ENCODE measurements around the gene P3H3. TPM values are rescaled to one million over a fixed set of nuclear protein-coding genes. Genes with fewer than 3 reads are reported as not detected.
"Not testable (repeated sequence)": the region's sequence is repeated elsewhere in the genome, so short reads cannot be mapped to it uniquely, and the experiment has no call there.

Gene P3H3
- total RNA-seq, 1 donor from 2014 or later: 1.7 TPM

DNA sequence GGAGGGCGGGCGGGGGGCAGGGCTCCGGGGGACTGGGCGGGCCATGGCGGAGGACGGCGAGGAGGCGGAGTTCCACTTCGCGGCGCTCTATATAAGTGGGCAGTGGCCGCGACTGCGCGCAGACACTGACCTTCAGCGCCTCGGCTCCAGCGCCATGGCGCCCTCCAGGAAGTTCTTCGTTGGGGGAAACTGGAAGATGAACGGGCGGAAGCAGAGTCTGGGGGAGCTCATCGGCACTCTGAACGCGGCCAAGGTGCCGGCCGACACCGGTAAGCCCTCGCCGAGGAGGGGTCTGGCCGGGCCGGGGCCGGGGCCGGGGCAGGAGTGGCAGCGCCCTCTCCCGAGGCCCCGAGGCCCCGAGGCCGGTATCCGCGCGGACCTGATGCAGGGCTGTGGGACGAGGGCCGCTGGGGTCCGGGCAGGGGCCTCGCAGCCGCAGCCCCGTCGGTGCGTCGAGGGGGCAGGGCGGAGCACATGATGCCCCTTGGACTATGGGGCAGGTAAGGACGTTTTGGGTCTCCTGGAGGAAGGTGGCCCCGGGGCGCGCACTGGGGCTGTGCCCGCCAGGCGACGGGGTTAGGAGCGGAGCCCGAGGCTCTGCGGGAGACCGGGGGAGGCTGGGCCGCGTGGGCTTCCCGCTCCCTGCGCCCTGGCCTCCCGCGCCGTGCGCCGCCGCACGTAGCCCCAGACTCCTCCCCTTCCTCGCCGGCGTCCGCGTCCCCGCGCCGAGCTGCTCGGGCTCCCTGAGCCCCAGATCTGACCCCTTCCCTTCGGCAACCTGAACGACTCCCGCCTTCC lies 39.4 kb downstream of the P3H3 start, which contains the start of gene TPI1:
Gene TPI1, plus strand, starts transcription at position 119 of the 798 bp plus-strand sequence. Its CDS starts 36 bp downstream, at position 155.
- ATAC-seq: peak; percentile 80

DNA sequence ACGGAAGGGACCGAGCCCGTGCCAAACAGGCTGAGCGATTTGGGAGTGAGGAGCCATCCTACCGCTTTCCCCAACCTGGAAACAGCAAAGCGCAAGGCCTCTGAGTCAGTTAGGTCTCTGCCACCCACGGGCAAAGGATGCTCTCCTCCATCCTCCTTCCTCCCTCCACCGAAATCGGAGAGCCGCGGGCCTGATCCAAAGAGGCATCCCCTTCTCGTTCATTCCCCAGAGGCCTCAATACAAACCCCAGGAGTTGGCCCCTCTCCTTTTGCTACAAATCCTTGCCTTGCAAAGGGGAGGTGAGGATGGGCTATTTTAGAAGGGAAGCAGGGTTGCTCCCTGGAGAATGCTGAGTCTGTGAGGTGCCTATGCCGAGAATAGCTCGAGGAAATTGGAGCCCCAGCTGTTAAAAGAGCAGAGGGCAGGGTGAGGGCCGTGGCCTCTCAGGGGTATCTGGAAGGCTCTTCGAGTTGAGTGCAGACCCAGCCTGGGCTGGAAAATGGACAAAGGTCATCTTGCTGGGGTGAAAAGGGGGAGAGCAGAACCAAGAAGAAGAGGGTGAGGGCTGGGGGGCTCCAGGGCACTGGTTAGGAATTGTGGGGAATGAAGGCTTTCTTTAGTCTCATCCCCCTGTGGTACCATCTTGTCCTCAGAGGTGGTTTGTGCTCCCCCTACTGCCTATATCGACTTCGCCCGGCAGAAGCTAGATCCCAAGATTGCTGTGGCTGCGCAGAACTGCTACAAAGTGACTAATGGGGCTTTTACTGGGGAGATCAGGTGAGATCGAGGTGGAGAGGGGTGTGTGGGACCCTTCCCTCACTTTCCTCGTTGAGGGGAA lies 40.2 kb downstream of the P3H3 start:
- peak; percentile 1 for ATAC-seq

DNA sequence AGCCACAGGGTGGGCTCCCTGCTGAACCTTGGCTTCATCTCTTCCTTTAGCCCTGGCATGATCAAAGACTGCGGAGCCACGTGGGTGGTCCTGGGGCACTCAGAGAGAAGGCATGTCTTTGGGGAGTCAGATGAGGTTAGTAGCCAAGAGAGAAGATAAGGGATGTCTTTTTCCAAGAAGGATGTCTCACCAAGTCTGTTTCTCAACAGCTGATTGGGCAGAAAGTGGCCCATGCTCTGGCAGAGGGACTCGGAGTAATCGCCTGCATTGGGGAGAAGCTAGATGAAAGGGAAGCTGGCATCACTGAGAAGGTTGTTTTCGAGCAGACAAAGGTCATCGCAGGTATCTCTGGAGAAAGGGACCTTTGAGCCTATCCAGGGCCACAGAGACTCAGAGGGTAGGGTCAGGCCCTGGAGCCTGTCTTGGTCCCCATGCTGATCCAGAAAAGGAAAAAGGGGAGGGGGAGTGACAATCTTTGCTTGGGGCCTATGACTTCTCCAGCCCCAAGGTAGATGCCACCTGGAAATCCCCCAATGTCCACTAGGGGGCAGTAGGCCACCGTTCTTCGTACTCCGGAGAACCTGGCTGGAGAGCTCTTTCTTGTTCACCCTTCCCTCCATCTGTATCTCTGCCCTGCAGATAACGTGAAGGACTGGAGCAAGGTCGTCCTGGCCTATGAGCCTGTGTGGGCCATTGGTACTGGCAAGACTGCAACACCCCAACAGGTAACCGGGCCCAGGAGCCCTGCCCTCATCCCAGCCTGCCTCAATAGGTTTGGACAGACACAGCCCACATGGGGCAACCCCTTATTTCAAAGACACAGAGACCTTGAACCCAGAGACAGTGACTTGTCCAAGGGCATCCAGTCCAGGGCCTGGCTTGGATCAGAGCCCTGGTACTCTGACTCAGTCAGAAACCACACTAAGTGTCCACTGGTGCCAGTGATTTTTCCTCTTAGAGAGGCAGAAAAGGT lies 41.1 kb downstream of the P3H3 start:
- no peak for ATAC-seq

DNA sequence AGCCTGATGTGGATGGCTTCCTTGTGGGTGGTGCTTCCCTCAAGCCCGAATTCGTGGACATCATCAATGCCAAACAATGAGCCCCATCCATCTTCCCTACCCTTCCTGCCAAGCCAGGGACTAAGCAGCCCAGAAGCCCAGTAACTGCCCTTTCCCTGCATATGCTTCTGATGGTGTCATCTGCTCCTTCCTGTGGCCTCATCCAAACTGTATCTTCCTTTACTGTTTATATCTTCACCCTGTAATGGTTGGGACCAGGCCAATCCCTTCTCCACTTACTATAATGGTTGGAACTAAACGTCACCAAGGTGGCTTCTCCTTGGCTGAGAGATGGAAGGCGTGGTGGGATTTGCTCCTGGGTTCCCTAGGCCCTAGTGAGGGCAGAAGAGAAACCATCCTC lies 42.1 kb downstream of the P3H3 start:
- not testable (repeated sequence) for ATAC-seq

DNA sequence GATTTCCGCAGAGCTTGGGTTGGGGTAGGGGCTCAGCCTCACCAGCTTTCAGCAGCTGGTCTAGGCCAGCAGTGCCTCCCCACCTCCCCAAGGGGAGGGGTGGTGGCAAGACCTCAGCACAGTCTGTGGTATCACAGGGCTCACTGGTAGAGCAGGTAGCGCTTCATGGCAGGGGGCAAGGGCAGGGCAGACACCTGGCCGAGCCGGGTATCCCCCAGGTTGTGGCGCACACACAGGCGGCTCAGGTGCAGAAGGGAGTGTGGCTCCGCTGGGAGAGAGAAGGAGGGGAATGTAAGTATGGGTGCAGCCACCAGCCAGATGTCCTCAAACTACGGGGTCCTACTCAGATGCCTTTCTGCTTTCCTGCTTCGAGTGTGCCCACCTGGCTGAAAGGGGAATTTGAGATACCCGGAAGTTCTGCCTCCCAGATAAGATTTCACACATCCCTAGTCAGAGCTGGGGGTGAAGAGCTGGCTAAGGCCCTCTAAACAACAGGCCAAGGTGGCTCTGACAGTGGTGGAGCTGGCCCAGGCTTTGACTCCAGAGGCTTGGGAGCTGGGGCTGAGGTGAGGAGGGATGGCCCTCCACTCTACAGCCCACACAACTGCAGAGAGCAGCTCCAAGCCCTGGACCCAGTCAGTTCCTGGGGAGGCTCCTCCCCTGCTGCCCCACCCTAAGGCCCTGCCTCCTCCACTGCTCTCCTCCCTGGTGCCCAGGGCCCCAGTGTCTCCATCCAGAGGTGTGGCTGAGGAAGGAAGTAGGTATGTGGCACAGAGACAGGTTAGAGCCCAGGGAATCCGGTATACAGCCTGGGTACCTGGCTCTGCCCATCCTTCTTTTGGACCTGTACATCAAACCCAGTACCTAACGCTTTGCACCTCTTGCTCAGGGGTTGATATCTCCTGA lies 43.1 kb downstream of the P3H3 start:
- ATAC-seq: peak; percentile 53

DNA sequence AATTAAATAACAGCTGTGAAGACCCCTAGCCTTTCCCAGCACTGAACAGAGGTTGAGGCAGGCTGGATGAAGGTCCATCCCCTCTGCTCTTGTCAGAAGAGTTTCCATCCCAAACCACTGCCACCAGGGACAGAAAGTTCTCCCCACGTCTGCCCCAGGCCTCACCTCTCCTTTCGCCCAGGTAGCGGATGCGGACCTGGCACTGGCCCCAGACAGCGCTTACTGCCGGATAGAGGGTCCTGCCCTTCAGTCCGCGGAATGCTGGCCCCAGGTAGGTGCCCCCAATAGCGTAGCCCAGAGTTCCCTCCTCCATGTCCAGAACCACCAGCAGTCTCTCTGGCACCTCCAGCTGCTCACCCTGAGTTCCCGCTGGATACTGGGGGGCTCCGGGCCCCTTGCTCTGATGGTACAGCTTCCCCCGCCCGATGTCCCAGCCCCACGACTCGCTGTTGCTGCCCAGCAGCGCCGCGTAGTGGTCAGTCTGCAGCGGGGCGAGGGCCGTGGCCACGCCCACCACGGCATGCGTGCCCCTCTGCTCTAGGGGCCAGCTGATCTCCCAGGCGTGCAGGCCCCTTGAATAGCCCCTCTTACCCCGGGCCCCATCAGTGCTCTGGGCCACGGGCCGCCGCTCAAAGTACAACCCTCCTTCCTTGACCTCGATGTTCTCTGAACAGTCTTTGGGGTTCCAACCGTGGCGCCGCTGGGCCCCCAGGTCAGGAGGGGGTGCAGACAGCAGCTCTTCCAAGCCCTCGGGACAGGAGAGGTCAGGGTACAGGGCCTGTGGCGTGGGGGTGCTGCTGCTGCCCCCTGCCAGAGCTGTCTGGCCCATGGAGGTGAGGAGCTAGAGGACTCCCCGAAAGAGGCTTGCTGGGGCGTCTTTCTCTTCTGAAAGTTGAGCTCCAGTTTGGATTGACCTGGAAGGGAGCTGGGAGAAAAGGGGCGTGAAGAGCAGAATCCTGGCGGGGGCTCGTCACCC lies 44.2 kb downstream of the P3H3 start:
- ATAC-seq: peak; percentile 60

DNA sequence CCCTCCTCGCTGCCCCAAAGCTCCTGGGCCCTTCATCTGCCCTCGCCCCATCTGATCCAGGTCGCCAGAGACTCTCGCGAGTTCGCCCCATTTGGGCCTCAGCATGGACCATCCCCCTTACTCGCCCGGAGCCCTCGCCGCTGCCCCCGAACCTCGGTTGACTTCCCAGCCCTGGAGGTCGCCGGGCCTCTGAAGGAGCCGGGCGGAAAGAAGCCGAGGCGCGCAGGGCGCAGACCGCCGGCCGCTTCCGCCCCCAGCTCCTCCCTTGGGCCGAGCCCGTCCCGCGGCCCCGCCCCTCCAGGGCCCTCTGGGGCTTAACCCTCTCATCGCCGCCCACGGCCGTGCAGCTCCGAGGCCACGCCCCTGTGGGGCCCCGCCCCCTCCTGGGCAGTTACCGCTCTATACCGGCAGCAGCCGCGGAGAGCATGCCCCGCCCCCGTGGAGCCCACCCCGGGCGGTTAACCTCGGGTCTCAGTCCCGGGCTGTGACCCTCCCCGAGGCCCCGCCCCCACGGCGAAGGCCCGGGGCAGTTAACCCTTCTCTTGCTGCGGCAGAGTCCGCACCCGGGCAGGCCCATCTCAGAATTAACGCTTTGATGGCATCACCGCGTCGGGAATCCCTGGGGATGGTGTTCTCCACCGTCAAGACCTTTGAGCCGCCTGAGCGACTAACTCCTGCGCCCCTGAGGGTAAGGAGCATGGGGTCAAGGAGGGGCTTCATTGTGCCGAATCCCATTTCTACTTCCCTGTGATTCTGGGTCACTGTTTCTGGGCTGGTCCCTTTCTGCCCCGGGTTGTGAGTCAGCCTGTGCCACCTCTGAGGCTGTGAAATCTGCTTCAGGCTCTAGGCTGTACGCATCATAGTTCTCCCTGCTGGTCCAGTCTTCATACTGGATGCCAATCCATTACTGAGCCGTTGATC lies 45.1 kb downstream of the P3H3 start, which contains the start of gene SPSB2:
Gene SPSB2, minus strand, starts transcription at position 210 of the 921 bp plus-strand sequence. CDS start 402 bp downstream, outside the sequence.
- peak; percentile 90 for ATAC-seq

DNA sequence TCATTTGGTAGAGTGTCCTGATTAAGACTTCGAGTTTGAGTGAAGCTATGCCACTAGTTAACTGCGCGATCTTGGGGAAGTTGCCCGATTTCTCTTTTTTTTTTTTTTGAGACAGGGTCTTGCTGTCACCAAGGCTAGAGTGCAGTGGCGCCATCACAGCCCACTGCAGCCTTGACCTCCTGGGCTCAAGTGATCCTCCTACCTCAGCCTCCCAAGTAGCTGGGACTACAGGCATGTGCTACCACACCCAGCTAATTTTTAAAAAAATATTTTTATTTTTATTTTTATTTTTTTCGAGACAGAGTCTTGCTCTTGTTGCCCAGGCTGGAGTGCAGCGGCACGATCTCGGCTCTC lies 45.8 kb downstream of the P3H3 start:
- ATAC-seq: not testable (repeated sequence)

DNA sequence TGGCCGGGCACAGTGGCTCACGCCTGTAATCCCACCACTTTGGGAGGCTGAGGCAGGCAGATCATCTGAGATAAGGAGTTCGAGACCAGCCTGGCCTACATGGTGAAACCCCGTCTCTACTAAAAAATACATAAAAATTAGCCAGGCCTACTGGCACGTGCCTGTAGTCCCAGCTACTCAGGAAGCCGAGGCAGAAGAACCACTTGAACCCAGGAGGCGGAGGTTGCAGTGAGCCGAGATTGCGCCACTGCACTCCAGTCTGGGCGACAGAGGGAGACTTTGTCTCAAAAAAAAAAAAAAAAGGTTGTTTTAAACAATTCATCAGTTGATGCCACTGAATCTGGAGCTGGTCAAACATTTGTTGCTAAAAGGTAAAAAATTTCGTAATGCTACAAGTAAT lies 51.6 kb downstream of the P3H3 start:
- ATAC-seq: not testable (repeated sequence)

DNA sequence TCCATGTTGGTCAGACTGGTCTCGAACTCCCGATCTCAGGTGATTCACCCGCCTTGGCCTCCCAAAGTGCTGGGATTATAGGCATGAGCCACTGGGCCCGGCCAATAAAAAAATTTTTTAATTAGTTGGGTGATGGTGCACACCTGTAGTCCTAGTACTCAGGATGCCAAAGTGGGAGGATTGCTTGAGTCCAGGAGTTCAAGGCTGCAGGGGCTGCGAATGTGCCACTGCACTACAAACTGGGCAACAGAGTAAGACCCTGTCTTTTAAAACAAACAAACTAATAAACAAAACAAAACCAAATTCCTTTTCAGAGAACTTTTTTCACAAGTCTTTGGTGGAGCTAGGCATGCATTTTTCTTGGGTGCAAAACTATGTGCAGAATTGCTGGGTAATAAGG lies 55.0 kb downstream of the P3H3 start:
- ATAC-seq: no peak

DNA sequence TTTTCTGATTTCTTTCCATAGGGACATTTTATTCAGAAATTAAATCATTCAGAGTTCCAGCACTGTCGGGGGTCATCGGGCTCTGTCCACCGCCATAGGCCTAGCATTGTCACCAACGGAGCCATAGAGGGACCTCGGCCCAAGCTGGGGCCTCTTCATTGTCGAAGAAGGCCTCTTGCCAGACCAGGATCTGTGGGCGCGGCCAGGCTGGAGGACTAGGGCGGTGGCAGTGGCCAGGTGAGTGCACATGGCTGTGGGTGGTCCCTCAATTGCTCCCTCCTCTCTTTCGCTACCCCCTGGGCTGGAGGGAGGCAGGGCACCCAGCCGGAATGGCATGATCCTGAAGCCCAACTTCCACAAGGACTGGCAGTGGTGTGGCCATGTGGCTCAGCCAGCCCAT lies 55.5 kb downstream of the P3H3 start:
- ATAC-seq: no peak

DNA sequence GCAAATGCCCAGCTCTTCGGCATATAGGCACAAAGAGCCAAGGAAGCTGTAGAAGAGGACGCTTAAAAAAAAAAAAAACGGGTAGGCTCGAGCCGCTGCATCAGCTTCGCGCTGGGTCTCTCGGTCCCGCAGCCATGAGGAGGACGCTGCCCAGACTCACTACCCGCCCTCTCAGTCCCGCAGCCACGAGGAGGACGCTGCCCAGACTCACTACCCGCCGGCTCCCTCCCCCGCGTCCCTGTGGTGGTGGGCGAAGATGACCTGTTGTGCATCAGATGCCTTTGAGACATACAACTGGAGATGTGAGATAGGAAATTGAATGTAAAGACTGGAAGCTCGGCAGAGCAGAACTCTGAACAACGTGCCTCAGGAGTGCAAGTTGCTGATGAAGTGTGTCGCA lies 56.3 kb downstream of the P3H3 start:
- no peak for ATAC-seq

DNA sequence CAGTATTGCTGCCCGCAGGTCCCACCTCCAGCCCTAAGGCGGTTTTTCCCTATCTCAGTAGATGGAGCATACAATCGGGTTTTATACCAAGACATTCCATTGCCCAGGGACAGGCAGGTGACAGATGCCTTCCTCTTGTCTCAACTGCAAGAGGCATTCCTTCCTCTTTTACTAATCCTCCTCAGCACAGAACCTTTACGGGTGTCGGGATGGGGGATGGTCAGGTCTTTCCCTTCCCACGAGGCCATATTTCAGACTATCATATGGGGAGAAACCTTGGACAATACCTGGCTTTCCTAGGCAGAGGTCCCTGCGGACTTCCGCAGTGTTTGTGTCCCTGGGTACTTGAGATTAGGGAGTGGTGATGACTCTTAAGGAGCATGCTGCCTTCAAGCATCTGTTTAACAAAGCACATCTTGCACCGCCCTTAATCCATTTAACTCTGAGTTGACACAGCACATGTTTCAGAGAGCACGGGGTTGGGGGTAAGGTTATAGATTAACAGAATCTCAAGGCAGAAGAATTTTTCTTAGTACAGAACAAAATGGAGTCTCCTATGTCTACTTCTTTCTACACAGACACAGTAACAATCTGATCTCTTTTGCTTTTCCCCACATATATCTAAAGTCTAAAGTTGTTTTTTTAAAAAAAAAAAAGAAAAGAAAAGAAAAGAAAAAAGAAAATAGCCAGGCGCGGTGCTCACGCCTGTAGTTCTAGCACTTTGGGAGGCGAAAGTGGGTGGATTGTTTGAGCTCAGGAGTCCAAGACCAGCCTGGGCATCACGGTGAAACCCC lies 58.2 kb downstream of the P3H3 start:
- not testable (repeated sequence) for ATAC-seq

DNA sequence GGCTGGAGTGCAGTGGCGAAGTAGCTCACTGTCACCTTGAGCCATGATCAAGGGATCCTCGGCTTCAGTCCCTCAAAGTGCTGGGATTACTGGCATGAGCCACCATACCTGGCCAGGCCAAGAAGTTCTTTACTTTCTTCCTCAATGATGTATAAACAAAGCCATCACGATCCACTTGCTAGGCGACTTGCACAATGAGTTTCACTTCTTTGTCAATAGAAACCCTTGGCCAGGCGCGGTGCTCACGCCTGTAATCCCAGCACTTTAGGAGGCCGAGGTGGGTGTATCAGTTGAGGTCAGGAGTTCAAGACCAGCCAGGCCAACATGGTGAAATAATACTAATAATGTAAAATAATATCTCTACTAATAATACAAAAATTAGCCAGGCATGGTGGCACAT lies 59.3 kb downstream of the P3H3 start:
- no peak for ATAC-seq

DNA sequence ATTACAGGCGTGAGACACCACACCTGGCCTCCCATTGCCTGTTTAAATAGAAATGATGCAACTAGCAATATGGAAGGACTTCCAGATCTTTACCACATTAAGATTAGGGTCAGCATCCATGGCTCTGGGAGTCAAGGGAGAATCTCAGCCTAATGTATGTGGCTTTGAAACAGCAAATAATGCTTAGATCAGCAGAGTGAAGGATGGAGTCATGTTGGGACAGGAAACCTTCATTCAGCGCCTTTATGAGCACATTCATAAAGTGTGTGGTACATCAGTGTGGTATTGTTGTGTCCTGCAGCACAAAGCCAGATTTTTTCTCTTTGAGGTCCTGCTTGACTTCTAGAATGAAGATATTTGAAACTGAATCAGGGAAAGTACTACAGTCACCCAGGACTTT lies 60.2 kb downstream of the P3H3 start:
- no peak for ATAC-seq

DNA sequence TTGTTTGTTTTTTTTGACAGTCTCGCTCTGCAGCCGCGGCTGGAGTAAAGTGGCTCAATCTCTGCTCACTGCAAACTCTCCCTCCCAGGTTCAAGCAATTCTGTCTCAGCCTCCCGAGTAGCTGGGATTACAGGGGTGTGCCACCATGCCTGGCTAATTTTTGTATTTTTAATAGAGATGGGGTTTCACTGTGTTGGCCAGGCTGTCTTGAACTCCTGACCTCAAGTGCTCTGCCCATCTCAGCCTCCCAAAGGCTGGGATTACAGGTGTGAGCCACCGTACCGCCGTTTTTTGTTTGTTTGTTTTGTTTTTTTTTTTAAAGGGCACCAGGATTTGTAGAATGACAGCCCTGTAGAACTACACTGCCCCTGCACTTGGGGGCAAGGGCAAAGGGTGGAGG lies 60.6 kb downstream of the P3H3 start:
- ATAC-seq: not testable (repeated sequence)

Data from esophagus mucosa (tissue), 1 donor.